Skin epidermis (tissue), 12 donors: ENCODE data around the gene SEPTIN8.
"Not testable (repeated sequence)": the region's sequence is repeated elsewhere in the genome, so short reads cannot be mapped to it uniquely, and the experiment has no call there.

Experiments used
- H3K27ac ChIP-seq, 21 experiments: fragments of 200-600 bp; sonication (generic) in 11 of 21; one replicate each; pipeline ENCODE4 v1.5.0; 2020; ENCODE audit warnings: mild to moderate bottlenecking in 3 of 21, inconsistent platforms in 2 of 21, moderate library complexity in 2 of 21
- H3K4me3 ChIP-seq, 7 experiments: fragments of 200-600 bp; sonication (generic) in 2 of 7; one replicate each; pipeline ENCODE4 v1.5.0; 2020; ENCODE audit warnings: inconsistent platforms in 2 of 7, mild to moderate bottlenecking in 2 of 7, moderate library complexity in 1 of 7

The SEPTIN8 gene

DNA sequence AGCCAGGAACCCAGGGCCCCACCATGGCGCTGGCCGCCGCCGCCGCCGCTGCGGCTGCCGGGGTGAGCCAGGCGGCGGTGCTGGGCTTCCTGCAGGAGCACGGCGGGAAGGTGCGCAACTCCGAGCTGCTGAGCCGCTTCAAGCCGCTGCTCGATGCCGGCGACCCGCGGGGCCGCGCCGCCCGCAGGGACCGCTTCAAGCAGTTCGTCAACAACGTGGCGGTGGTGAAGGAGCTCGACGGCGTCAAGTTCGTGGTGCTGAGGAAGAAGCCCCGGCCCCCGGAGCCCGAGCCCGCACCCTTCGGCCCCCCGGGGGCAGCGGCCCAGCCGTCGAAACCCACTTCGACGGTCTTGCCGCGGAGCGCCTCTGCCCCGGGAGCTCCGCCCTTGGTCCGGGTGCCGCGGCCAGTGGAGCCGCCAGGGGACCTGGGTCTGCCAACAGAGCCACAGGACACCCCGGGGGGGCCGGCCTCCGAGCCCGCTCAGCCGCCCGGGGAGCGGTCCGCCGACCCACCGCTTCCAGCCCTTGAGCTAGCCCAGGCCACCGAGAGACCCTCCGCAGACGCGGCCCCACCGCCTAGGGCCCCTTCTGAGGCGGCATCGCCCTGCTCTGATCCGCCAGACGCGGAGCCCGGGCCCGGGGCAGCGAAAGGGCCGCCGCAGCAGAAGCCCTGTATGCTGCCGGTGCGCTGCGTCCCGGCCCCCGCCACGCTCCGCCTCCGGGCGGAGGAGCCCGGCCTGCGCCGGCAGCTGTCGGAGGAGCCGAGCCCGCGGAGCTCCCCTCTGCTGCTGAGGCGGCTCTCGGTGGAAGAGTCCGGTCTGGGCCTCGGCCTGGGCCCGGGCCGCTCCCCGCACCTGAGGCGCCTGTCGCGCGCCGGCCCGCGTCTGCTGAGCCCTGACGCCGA, 36.8 kb upstream of the SEPTIN8 start:
- H3K27ac ChIP-seq, result no peak overlapping the region
- peak overlapping the region; percentile 1 to 34 (median 23) for H3K4me3 ChIP-seq

DNA sequence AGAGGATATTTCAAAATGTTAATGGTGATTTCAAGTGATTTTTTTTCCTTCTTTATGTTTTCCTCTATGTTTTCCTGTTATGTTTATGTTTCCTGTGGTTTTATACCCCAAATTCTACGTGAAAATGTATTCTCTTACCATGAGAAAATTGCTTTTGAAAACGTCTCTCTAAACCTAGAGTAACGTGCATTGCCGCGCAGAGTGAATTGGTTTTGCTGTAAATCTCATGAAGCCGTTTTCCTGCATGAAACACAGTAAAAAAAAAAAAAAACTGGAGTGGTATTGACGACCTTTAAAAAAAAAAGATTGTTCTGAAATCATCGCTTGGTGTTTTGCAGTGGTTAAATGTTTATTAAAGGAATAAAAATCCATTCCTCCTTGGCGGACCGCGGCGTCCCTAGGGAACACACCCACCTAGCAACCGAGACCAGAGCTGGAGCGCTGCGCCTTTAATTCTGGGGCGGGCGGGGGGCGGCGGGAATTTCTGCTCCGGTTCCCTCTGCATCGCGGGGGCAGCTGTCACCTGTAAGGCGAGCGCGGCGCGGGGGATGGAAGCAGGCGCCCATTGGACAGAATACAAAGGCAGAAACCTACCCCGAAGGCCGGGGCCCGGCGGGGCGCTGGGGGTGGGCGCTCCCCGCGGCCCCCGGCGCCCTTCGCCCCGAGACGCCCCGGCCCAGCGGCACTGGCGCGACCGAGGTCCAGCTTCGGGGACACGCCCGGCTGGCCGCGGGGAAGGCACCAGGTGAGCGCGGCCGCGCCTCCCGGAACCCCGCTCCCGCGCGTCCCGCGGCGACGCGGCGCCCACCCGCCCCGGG, 36.0 kb upstream of the SEPTIN8 start, which contains the start of gene SOWAHA:
TSS of gene SOWAHA (plus strand) at position 522 of the 818 bp plus-strand sequence. CDS start 320 bp downstream, outside the sequence.
- H3K4me3 ChIP-seq, result peak within 1 kb of the TSS; percentile 1 to 34 (median 23)
- H3K27ac ChIP-seq, result no peak within 1 kb of the TSS

DNA sequence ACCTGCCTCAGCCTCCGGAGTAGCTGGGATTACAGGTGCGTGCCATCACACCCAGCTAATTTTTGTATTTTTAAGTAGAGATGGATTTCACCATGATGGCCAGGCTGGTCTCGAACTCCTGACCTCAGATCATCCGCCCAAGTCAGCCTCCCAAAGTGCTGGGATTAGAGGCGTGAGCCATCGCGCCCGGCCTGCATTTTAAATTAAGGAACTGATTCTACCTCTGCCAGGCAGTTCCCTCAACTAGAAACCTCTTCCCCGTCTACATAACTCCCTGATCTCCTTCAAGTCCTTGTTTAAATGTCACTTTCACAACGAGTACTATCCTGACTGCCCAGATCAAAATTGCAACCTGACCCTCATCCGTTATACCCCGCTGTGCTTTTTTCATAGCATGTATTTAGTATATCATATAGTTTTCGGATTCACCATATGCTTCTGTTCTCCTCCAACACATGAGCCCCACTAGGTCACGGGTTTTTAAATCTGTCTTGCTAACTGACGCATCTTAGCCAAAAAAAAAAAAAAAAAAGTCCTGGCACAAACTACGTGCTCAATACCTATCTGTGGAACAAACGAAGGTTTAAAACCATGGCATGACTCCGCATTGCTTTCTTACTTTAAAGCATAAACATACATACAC, 35.2 kb upstream of the SEPTIN8 start:
- H3K4me3 ChIP-seq, result no peak overlapping the region
- H3K27ac ChIP-seq, result no peak overlapping the region

DNA sequence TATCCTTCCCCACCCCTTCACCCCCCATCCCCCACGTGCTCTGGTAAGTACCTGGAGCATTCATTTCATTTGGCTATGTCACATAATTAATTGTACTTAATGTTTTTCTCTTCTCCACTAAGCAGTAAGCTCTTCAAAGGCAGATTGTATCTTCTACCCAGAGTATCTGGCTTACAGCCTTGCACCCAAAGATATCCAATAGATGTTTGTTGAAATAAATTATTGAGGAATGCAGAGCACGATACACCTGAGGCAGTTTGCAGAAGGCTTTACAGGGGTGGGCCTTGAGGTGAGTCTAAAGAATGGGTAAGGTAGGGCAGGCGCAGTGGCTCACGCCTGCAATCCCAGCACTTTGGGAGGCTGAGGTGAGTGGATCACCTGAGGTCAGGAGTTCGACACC, 33.6 kb upstream of the SEPTIN8 start:
- no peak overlapping the region for H3K27ac ChIP-seq

DNA sequence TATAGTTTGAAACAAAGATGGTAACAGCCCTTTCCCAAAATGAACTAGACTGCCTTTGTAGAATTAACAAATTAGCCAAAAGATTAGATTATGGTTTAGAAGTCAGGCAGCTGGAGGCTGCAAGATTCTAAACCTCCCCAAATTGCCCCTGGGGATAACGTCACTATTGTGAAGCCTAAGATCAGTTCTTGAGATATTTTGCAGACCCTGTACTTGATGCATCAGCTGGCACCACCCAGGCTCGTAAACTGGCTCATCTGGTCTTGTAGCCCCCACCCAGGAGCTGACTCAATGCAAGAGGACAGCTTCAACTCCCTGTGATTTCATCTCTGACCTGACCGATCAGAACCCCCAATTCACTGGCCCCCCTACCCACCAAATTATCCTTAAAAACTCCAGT, 31.8 kb upstream of the SEPTIN8 start:
- Histone ChIP-seq H3K4me3 (no peak overlapping the region), H3K27ac (no peak overlapping the region)

More for the DNA sequence above, 33.6 kb upstream of the SEPTIN8 start:
- no peak overlapping the region for H3K4me3 ChIP-seq

DNA sequence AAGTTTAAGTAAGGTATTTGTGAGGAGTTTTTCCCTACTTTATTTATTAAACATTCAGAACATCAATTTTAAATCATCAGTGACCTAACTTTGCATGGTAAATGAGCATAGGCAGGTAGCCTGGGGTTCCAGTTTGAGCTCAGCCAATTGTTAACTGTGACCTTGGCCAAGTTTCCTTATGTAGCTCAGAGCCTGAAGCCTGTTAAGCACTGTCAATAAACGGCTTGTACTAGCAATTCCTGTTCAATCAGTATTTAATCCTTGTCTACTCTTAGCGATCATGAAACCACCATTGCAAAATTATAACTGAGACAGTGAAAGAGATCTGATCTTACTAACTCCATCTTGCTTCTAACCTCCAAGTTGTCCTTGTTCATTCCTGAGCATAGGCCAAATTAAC, 31.4 kb upstream of the SEPTIN8 start:
- Histone ChIP-seq H3K4me3 (no peak overlapping the region), H3K27ac (no peak overlapping the region)

DNA sequence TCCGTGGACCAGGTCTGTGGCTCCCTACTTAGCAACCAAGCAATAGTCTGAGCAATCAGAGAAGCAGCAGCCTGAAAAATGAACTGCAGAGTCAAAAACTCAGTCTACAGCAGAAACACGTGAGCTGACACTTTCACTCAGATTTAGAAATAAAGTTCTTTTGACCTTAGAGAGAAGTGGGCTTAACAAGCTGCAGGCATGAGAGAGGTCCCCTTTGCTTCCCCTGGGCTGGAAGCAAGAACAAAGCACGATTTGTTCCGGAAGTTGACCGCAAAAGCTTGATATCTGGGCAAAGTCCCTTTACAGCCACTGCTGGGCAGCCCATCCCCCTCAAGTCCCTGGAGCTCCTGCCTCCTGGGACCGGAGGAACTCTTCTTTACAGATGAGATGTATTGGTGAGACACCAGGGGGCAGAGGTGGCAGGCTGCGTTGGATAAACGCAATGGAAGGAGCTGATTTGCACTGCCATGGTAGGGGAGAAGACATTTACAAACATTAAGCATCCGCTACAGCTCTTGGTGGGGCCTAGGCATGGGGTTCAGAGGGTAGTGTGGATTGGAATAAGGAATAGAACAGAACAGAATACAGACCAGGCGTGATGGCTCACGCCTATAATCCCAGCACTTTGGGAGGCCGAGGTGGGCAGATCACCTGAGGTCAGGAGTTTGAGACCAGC, 30.3 kb upstream of the SEPTIN8 start:
- no peak overlapping the region for H3K27ac ChIP-seq
- H3K4me3 ChIP-seq, result no peak overlapping the region

DNA sequence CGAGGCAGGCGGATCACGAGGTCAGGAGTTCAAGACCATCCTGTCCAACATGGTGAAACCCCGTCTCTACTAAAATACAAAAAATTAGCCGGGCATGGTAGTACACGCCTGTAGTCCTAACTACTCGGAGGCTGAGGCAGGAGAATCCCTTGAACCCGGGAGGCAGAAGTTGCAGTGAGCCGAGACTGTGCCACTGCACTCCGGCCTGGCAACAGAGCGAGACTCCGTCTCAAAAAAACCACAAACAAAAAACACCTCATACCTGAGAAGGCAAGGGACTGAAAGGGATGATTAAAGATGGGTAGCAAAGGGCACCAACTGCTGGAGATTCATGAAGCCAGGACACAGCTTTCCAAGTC, 29.7 kb upstream of the SEPTIN8 start:
- not testable (repeated sequence) for H3K4me3 ChIP-seq, H3K27ac ChIP-seq

DNA sequence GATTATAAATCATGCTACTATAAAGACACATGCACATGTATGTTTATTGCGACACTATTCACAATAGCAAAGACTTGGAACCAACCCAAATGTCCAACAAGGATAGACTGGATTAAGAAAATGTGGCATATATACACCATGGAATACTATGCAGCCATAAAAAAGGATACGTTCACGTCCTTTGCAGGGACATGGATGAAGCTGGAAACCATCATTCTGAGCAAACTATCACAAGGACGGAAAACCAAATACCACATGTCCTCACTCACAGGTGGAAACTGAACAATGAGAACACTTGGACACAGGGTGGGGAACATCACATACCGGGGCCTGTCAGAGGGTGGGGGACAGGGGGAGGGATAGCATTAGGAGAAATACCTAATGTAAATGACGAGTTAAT, 28.8 kb upstream of the SEPTIN8 start:
- H3K27ac ChIP-seq, H3K4me3 ChIP-seq: not testable (repeated sequence)

DNA sequence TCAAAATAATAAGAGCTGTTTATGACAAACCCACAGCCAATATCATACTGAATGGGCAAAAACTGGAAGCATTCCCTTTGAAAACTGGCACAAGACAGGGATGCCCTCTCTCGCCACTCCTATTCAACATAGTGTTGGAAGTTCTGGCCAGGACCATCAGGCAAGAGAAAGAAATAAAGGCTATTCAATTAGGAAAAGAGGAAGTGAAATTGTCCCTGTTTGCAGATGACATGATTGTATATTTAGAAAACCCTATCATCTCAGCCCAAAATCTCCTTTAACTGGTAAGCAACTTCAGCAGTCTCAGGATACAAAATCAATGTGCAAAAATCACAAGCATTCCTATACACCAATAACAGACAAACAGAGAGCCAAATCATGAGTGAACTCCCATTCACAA, 27.2 kb upstream of the SEPTIN8 start:
- not testable (repeated sequence) for H3K27ac ChIP-seq, H3K4me3 ChIP-seq

DNA sequence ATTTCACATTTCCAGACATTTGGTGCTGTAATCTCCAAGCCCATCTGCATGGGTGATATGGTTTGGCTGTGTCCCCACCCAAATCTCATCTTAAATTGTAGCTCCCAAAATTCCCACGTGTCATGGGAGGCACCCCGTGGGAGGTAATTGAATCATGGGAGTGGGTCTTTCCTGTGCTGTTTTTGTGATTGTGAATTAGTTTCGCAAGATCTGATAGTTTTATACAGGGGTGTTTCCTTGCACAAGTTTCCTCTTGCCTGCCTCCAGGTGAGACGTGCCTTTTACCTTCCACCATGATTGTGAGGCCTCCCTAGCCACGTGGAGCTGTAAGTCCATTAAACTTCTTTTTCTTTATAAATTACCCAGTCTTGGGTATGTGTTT, 25.6 kb upstream of the SEPTIN8 start:
- not testable (repeated sequence) for H3K27ac ChIP-seq, H3K4me3 ChIP-seq

DNA sequence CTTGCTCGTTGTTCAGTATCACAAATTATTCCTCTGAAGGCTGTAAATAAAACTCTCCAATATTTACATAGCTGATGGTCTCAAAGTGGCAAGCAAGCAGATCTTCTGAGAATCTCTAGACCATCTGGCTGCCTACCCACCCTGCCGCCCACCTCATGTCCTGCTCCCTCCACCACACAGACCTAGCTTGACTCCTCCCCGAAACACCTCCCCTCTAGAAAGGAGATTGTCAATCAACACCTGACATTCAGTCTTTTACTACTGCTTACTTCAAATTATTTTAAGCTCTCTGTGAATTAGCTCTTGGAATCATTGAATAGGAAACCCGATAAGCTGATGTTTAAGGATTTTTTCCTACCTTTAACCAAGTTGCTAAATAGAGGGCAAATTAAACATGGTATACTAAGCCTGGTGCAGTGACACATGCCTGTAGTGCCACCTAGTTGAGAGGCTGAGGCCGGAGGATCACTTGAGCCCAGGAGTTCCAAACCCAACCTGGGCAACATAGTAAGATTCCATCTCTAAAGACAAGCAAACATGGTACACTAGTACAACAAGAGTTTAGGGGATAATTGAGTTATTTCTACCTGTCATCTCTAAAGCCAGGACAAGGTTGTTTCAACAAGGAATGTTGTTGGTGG, 25.1 kb upstream of the SEPTIN8 start:
- no peak overlapping the region for H3K4me3 ChIP-seq
- H3K27ac ChIP-seq, result no peak overlapping the region

DNA sequence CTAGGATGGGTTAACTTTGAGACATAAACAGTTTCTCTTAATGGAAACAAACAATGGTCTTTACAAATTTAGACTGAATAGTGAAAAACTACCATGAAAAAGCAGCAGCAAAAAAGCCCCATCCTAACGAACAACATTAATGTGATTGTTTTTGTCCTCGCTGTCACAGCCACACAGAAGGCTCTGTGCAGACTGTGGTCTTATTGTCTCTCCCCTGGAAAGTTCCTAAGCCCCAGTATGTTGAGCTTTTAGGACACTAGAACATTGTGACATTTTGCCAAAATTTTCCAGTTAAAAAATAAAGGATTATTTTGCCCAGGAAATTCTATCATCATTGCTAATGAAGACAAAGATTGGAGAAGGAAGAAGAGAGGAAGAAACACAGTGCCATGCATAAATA, 23.5 kb upstream of the SEPTIN8 start:
- H3K4me3 ChIP-seq, result no peak overlapping the region
- no peak overlapping the region for H3K27ac ChIP-seq

DNA sequence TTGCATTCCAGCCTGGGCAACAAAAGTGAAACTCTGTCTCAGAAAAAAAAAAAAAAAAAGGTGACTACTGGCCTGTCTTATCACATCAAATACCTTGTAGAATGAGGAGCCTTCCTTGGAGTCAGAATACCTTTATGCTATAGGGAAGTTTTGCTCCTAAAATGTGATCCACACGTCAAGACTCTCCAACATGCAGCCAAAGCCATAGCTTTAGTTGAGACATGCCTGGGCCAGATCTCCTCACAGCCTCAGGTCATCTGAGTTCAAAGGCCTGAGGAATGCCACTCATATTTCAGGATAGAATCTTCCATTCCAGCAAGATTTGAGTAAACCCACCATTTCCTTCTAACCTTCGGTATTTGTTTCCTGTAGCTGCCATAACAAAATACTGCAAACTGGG, 22.4 kb upstream of the SEPTIN8 start:
- no peak overlapping the region for H3K27ac ChIP-seq
- no peak overlapping the region for H3K4me3 ChIP-seq

DNA sequence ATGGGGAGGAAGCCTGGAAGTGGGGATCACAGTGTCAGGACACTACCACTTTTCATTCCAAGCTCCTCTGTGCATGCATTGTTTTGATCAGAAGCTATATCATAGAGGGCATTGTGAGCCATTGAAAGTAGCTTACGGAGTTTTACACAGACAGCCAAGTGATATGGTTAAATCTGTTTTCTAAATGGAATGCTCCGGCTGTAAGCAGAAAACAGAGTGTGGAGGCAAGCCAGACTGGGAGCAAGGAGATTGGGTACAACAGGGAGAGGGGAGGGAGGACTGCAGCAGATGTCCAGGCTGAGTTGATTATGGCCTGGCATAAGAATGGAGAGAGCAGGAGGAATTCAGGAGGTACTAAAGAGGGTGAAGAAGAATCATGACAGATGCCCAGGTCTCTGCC, 20.6 kb upstream of the SEPTIN8 start:
- Histone ChIP-seq H3K4me3 (no peak overlapping the region), H3K27ac (no peak overlapping the region)

DNA sequence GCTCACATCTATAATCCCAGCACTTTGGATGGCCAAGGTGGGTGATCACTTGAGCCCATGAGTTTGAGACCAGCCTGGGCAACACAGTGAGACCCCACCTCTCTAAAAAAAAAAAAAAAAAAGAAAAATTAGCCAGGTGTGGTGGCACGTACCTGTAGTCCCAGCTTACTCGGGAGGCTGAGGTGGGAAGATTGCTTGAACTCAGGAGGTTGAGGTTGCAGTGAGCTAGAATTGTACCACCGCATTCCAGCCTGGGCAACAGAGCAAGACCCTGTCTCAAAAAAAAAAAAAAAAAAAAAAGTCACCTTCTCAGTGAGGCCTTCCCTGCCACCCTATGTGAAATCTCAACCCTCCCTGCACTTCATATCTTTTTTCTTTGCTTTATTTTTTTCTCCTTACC, 14.0 kb upstream of the SEPTIN8 start:
- no peak overlapping the region for H3K27ac ChIP-seq
- no peak overlapping the region for H3K4me3 ChIP-seq

DNA sequence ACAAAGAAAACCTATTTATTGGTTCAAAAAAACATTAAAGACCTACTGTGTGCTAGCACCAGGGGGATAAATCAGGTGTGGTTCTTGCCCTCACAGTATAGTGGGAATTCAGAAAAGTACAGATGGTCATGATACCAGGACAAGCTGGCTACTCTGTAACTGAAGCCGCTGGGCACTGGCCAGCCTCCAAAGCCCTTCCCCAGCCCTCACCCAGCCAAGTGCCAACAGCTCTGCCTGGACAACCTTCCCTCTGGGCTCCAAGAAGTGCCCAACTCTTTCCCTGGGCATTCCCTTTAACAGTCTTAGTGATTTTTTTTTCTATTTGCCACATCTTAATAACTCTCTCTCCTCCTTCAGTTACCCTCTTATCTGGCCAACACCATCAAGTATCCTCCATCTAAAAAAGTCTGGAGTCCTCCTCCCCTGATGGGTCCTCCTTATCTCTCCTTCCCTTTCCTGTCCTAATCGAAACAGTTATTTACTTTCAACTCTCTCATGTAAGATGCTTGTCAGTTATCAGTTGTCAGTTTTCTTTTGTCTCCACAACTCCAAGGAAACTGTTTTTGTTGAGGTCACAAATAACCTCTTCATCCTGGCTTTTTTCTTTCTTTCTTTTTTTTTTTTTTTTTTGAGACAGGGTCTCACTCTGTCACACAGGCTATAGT, 13.3 kb upstream of the SEPTIN8 start:
- no peak overlapping the region for H3K4me3 ChIP-seq
- H3K27ac ChIP-seq, result no peak overlapping the region

DNA sequence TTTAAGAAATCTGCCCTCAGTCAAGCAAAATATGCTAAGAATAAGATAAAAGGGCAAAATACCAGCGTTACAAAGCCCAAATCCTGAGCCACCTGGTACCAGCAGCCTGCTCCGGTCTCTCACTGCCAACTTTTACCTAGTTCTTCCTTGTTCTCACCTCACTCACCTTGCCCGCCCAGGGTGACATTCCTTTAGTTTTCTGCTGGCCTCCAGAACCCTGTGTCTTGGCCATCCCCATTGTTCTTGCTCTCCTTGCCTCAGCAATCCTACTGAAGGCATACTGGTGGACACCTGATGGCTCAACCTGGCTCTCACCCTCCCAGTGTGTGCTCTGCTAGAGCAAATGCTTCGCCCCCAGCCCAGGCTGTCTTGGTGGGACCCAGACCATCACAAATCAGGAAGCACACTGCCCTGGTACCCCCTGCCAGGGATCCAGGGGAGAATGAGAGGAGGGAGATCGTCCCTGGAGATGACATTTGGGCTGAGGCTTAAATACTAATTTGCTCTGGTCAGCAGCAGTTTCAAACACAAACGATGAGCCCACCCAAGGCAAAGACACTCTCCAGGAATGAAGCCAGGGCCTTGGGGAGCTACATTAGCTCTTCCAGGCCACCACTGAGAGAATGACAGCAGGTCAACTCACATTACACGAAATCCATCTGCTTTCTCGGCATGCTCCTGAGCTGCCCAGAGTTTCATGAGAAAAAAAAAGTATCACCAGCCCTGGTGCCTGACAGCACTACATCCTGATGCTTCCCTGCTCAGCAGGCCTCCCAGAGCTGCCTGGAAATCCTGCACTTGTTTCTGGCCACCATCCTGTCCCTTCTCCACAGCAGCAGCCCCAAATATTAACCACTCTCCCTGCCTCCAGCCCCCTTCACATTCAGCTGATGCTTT, 12.2 kb upstream of the SEPTIN8 start:
- no peak overlapping the region for H3K4me3 ChIP-seq
- no peak overlapping the region for H3K27ac ChIP-seq
